Mesenchymal stem cell (in vitro differentiated cells and primary cell): ENCODE data around the gene PNMA3.
"Not testable (repeated sequence)": the region's sequence is repeated elsewhere in the genome, so short reads cannot be mapped to it uniquely, and the experiment has no call there.

Source experiments
- DNase-seq: peaks from one replicate; pipeline ENCODE4 v3.0.0-alpha.2; 2013
- H2AFZ ChIP-seq: one replicate; pipeline ENCODE4 v1.6.1; 2013; ENCODE audit warnings: low read depth, mild to moderate bottlenecking, control low read depth, inconsistent platforms, low read length, moderate library complexity
- H2AK5ac ChIP-seq: 2 replicates; pipeline ENCODE4 v1.6.1; 2013; ENCODE audit warnings: low read length, moderate library complexity, mild to moderate bottlenecking, inconsistent platforms; ENCODE audit not compliant: severe bottlenecking
- H2BK120ac ChIP-seq: one replicate; pipeline ENCODE4 v1.6.1; 2013; ENCODE audit warnings: low read depth, mild to moderate bottlenecking, inconsistent platforms, low read length, moderate library complexity
- H2BK12ac ChIP-seq, 2 experiments: one replicate each; pipeline ENCODE4 v1.6.1; 2013; ENCODE audit warnings: inconsistent platforms in 2 of 2, low read length in 2 of 2, mild to moderate bottlenecking in 2 of 2, moderate library complexity in 2 of 2, control low read depth in 1 of 2
- H2BK15ac ChIP-seq: one replicate; pipeline ENCODE4 v1.6.1; 2013; ENCODE audit warnings: mild to moderate bottlenecking, low read depth, inconsistent platforms; ENCODE audit not compliant: poor library complexity, severe bottlenecking
- H2BK5ac ChIP-seq: 2 replicates; pipeline ENCODE4 v1.6.1; 2013; ENCODE audit warnings: low read depth, mild to moderate bottlenecking, low read length, control low read depth, inconsistent platforms; ENCODE audit not compliant: poor library complexity, severe bottlenecking
- H3K14ac ChIP-seq, 2 experiments: one replicate each; pipeline ENCODE4 v1.6.1; 2013; ENCODE audit warnings: inconsistent platforms in 2 of 2, low read length in 2 of 2, control low read depth in 1 of 2, mild to moderate bottlenecking in 1 of 2, moderate library complexity in 1 of 2
- H3K18ac ChIP-seq, 2 experiments: one replicate each; pipeline ENCODE4 v1.6.1; 2013; ENCODE audit warnings: inconsistent platforms in 2 of 2, low read length in 2 of 2, control low read depth in 1 of 2, low read depth in 1 of 2, mild to moderate bottlenecking in 1 of 2
- H3K23ac ChIP-seq, 2 experiments: one replicate each; pipeline ENCODE4 v1.6.1; 2013; ENCODE audit warnings: inconsistent platforms in 2 of 2, low read length in 2 of 2, mild to moderate bottlenecking in 2 of 2, moderate library complexity in 2 of 2, control low read depth in 1 of 2
- H3K27ac ChIP-seq: 2 replicates; pipeline ENCODE4 v1.5.1; 2013; ENCODE audit warnings: mild to moderate bottlenecking, moderate library complexity, low read length, control low read depth, inconsistent platforms; ENCODE audit not compliant: poor library complexity, severe bottlenecking
- H3K27me3 ChIP-seq, 2 experiments: 2 replicates each; pipeline versions ENCODE4 v1.6.1 to v1.7.0; 2013; ENCODE audit warnings: low read length in 2 of 2, mild to moderate bottlenecking in 2 of 2, moderate library complexity in 2 of 2, control low read depth in 1 of 2, inconsistent platforms in 1 of 2; ENCODE audit not compliant: control insufficient read depth in 1 of 2, insufficient read depth in 1 of 2
- H3K36me3 ChIP-seq, 2 experiments: 2 replicates each; pipeline versions ENCODE4 v1.6.1 to v1.7.0; 2013; ENCODE audit warnings: low read length in 2 of 2, control low read depth in 1 of 2, inconsistent platforms in 1 of 2, low read depth in 1 of 2, mild to moderate bottlenecking in 1 of 2; ENCODE audit not compliant: insufficient read depth in 2 of 2, control insufficient read depth in 1 of 2
- H3K4ac ChIP-seq, 2 experiments: one replicate each; pipeline ENCODE4 v1.6.1; 2013; ENCODE audit warnings: inconsistent platforms in 2 of 2, low read length in 2 of 2, mild to moderate bottlenecking in 2 of 2, moderate library complexity in 2 of 2, control low read depth in 1 of 2, low read depth in 1 of 2
- H3K4me1 ChIP-seq: 2 replicates; pipeline ENCODE4 v1.6.1; 2013; ENCODE audit warnings: low read depth, low read length, control low read depth; ENCODE audit not compliant: control insufficient read depth, insufficient read depth
- H3K4me2 ChIP-seq: 2 replicates; pipeline ENCODE4 v1.6.1; 2013; ENCODE audit warnings: low read length, mild to moderate bottlenecking, inconsistent platforms; ENCODE audit not compliant: poor library complexity, severe bottlenecking
- H3K4me3 ChIP-seq, 2 experiments: 2 replicates each; pipeline versions ENCODE4 v1.5.1 to v1.7.0; 2013; ENCODE audit warnings: low read length in 2 of 2, mild to moderate bottlenecking in 2 of 2, control low read depth in 1 of 2, low read depth in 1 of 2; ENCODE audit not compliant: insufficient read depth in 1 of 2
- H3K79me1 ChIP-seq: replicated peaks from 2 replicates; pipeline ENCODE4 v1.6.1; 2013; ENCODE audit warnings: mild to moderate bottlenecking, control low read depth, low read length, inconsistent platforms; ENCODE audit not compliant: poor library complexity, severe bottlenecking
- H3K9ac ChIP-seq: 2 replicates; pipeline ENCODE4 v1.7.0; 2013; ENCODE audit warnings: mild to moderate bottlenecking, low read length, moderate library complexity
- H3K9me3 ChIP-seq: 2 replicates; pipeline ENCODE4 v1.7.0; 2013; ENCODE audit warnings: mild to moderate bottlenecking, low read length; ENCODE audit not compliant: control insufficient read depth
- H4K8ac ChIP-seq: one replicate; pipeline ENCODE4 v1.6.1; 2013; ENCODE audit warnings: inconsistent platforms, mild to moderate bottlenecking, low read length, moderate library complexity
- H4K91ac ChIP-seq: one replicate; pipeline ENCODE4 v1.6.1; 2013; ENCODE audit warnings: mild to moderate bottlenecking, low read length, inconsistent platforms
- WGBS: methylation state at CpG from one replicate; pipeline ENCODE4 v1.1.7; 2013; ENCODE audit warnings: mixed read lengths; 5-methylcytosine and 5-hydroxymethylcytosine counted together

PNMA3 gene

DNA sequence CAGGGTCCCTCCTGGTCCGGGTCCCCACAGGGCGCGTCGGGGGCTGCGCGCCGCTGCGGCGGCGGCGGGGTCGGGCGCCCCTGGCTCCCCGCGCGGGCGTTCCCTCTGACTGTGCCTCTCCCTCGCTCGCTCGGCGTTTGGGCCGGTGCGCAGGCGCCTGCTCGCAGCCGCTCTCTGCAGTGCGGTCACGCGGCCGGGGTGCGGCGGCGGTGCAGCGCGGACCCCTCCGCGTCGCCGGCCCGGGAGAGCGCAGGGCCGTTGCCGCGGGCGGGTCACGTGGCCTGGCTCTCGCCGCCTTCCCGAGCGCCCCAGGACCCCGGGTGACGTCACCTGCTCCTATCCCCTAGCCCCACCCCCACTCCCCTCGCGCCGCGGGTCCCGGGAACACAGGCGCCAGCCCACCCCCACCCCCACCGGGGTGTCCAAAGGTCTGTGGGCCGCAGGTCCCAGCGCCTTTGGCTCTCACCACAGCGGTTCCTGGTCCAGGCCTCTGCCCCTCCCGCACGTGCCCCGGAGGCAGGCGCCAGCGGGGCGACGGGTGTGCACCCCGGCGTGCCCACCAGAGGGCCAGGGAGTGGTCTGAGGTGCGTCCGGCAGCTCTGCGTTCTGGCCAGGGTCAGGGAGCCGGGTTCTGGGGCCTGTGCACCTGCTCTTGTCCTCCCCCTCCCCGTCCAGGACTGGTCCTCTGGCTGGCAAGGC, 21.3 kb downstream of the PNMA3 start:
- H2AK5ac ChIP-seq: not testable (repeated sequence)

GRCh38 chrX:153083238-153083923, 27.1 kb downstream of the PNMA3 start:
- not testable (repeated sequence) for H3K4me1 ChIP-seq, H3K18ac ChIP-seq, H3K27ac ChIP-seq, DNase-seq, H3K9me3 ChIP-seq, H2BK12ac ChIP-seq, H3K14ac ChIP-seq, H3K4me3 ChIP-seq, H2BK120ac ChIP-seq, H3K9ac ChIP-seq, H3K4ac ChIP-seq, H4K8ac ChIP-seq, H3K36me3 ChIP-seq, H3K79me1 ChIP-seq, H2BK5ac ChIP-seq, H2AK5ac ChIP-seq, H3K23ac ChIP-seq, H2BK15ac ChIP-seq, H2AFZ ChIP-seq, H4K91ac ChIP-seq, H3K4me2 ChIP-seq
- 73% methylated on average over 3 of the region's 23 CpGs for WGBS
- peaks cover 0 to 40% of the 10 kb centered on the region in 2 experiments for H3K27me3 ChIP-seq

More for the DNA sequence above, 21.3 kb downstream of the PNMA3 start:
- not testable (repeated sequence) for H3K36me3 ChIP-seq, H3K18ac ChIP-seq, H2BK12ac ChIP-seq, H3K4me2 ChIP-seq, H3K9ac ChIP-seq, H3K23ac ChIP-seq, H2BK5ac ChIP-seq, H3K4ac ChIP-seq, DNase-seq, H2BK15ac ChIP-seq, H3K14ac ChIP-seq, H3K79me1 ChIP-seq, H3K27me3 ChIP-seq, H3K9me3 ChIP-seq, H4K91ac ChIP-seq, H3K4me1 ChIP-seq, H2AFZ ChIP-seq, H3K4me3 ChIP-seq, H3K27ac ChIP-seq, H2BK120ac ChIP-seq, H4K8ac ChIP-seq
- no CpG with 5 or more reads among the region's 76 CpGs for WGBS

DNA sequence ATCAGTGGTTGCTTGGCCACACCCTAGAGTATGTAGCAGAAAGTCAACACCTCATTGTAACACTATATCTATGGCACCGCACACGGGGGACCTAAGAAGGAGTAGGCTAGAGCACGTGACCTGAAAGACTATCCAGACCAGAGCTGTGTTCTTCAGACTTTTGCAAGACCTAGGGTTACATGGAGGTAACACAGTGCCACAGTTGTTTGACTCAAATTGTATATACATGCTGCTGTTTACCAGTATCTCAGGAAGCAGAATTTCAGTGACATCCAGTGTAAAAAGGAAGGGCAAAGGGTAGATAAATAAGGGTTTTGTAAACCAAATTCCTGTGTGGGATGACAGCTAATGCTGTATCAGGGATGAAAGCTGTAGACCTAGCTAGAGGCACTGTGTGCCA, 46.1 kb downstream of the PNMA3 start:
- 78% methylated on average over 3 of the region's 3 CpGs for WGBS

DNA sequence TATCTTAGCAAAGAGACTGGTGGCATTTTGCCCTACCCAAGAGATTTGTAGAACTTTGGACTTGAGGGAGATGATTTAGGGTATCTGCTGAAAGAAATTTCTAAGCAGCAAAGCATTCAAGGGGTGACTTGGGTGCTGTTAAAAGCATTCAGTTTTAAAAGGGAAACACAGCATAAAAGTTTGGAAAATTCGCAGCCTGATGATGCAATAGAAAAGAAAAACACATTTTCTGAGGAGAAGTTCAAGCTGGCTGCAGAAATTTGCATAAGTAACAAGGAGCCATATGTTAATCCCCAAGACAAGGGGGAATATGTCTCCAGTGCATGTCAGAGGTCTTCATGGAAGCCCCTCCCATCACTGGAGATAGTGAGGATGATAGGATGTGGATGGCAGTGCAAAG, 48.7 kb downstream of the PNMA3 start:
- WGBS: 53% methylated on average over 1 of the region's 1 CpG
- H3K18ac ChIP-seq, H2AK5ac ChIP-seq, H3K4me2 ChIP-seq, H4K91ac ChIP-seq, H3K36me3 ChIP-seq, H3K4me3 ChIP-seq, H2BK120ac ChIP-seq, H2AFZ ChIP-seq, H3K4ac ChIP-seq, H4K8ac ChIP-seq, H2BK12ac ChIP-seq, H3K4me1 ChIP-seq, H2BK15ac ChIP-seq, H3K27me3 ChIP-seq, H3K79me1 ChIP-seq, H2BK5ac ChIP-seq, H3K27ac ChIP-seq, DNase-seq, H3K14ac ChIP-seq, H3K9ac ChIP-seq, H3K23ac ChIP-seq: not testable (repeated sequence)
- peaks cover 49% of the 10 kb centered on the region for H3K9me3 ChIP-seq

More for the DNA sequence above, 46.1 kb downstream of the PNMA3 start:
- Histone ChIP-seq H2BK5ac (no peak overlapping the region), H3K4me2 (no peak overlapping the region), H4K91ac (no peak overlapping the region), H2AK5ac (no peak overlapping the region), H2BK12ac (no peak overlapping the region), H3K4ac (no peak overlapping the region), H3K36me3 (no peaks in the 10 kb centered on the region), H3K4me3 (no peak overlapping the region), H3K23ac (no peak overlapping the region), H2BK15ac (no peak overlapping the region), H2AFZ (no peak overlapping the region), H3K18ac (no peak overlapping the region), H3K14ac (no peak overlapping the region), H3K79me1 (no peaks in the 10 kb centered on the region), H4K8ac (no peak overlapping the region), H3K9me3 (peaks cover 54% of the 10 kb centered on the region), H2BK120ac (no peak overlapping the region), H3K9ac (no peak overlapping the region), H3K27me3 (peaks cover 0 to 14% of the 10 kb centered on the region in 2 experiments), H3K27ac (no peak overlapping the region), H3K4me1 (no peaks in the 10 kb centered on the region)
- DNase-seq: no peak
